ENCODE measurements around the gene CDK5RAP3.

CDK5RAP3 gene

DNA sequence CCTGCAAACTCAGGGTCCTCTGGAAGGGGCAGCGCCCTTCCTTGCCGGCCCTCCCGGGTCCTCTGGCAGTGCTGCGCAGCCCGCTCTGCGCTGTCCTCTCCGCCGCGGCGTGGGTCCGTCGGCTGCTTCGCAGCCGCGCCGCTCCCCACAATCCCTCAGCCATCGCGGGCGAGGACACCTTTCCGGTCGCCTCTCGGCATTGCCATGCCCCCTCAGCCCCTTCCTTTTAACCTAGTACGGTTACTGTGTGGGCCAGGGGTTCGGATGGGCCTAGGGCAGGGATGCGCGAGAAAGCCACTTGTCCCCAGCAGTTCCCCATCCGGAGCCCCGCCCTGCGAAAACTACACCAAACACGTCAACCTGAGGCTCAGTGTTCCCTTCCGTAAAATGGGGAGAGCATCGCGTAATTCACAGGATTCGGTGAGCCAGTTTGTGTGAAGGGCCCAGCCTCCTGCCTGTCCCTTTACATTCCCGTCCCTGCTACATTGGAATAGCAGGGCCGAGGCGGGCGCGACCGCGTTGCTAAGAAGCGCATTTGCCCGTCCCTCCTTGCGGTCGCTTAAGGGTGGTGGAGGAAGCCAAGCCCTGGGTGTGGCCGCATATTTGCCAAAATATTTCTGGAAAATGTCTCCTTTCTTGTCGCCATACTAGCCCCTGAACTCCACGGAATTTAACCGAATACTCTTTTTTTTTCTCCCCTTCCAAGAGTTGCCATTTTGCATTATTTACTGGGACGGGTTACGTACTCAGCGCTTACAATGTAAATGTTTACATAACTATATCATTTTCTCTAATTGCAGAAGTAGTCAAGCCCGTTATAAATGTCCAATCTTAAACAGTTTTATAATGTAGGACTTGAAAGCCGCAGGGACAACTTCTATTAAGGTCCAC is 53.5 kb downstream of the CDK5RAP3 start:
- DNase-seq (ENCODE audit: low spot score): peak; percentile 77

DNA sequence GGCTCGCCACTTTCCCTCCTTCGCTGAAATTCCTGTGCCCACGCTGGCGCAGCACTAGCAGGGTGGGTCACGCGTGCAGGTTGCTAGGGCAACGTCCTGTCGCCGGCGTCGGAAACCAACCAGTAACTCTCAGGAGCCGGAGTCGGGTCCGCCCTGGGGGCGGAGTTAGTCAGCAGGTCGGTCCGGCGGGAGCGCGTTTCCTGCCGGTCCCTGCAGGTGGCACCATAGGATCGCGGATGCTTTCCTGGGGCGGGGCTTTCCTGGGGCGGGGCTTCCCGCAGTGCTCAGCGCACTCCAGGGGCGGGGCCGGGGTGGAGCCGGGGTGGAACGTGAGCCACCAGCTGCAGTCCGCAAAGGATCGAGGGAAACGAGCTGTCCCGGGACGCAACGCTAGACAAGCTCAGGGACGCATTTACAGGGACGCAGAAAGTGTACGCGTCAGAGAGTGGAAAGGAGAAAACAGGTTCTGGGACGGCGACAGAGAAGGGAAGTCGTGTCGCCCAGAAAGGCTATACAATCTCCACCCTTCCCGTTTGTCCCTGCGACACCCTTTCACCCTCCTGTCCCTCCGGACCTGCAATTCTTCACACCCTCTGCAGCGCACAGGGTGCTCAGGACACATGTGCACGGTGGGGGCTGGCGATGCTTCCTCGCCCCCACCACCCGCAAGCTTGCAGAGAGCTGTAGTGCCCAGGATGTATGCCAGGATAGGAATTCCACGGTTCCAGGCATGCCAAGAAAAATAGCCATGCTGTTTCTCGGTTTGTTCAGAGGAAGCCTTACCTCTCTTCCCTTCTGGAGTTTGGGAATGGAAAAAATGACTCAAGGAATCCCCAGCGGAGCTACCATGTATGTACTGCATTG is 54.4 kb downstream of the CDK5RAP3 start:
- peak; percentile 97 for DNase-seq (ENCODE audit: low spot score)

GRCh38 chr17:48025904-48026501 is 55.1 kb downstream of the CDK5RAP3 start:
- no peak for DNase-seq (ENCODE audit: low spot score)

DNA sequence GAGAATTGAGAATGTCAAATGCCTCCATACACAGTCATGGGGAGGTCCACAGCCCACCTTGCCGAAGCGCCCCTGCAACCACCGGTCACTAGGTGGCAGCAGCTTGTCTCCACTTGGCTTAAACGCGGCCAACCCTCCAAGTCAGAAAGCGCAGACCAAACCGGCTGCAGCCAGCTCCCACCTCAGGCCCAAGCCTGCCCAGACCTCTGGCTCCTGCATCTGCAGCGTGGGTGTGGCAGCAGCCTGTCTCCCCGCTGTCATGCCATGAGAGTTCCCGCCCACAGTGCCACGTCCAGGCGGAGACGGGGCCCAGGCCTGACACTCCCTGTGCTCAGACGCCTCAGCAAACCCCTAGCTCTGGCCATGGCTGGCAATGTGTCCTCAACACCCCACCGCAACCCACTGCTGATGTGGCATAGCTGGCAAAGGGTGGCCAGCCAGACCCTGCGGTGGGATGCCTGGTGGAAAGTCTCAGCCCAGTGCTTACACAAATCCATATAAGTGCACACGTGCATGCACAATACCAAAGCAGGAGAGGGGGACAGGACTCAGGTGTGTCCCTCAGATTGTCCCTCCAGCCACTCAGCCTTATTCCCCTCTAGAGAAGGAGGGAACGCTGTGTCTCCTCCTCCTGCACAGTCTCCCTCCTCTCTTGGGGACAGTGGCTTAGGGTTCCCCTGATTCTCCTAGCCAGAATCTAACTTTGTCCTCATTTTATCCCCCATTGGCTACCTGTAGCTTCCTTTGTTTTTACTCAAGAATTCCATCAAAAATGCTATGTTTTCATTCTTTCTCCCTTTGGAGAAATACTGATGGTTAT is 55.8 kb downstream of the CDK5RAP3 start:
- peak; percentile 76 for DNase-seq (ENCODE audit: low spot score)

GRCh38 chr17:48027322-48027981 is 56.5 kb downstream of the CDK5RAP3 start:
- no peak for DNase-seq (ENCODE audit: low spot score)

DNA sequence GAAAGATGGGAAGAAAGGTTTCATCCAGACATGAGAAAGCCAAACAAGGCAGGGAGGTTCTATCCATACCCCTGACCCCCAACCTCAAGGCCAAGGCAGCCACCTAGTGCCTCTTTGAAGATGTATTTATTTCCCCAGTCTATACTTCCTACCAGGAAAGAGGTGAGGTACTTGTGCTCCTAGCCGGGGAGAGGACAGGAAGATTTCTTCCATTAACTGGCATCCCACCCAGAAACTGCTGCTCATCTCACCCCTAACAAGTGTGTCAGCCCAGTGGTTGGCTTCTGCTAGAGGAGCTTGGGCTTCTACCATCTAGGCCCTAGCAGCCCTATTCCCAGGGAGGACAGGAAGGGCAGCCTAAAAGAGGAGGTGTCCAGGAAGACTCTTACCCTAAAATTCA is 57.8 kb downstream of the CDK5RAP3 start:
- DNase-seq (ENCODE audit: low spot score): no peak

DNA sequence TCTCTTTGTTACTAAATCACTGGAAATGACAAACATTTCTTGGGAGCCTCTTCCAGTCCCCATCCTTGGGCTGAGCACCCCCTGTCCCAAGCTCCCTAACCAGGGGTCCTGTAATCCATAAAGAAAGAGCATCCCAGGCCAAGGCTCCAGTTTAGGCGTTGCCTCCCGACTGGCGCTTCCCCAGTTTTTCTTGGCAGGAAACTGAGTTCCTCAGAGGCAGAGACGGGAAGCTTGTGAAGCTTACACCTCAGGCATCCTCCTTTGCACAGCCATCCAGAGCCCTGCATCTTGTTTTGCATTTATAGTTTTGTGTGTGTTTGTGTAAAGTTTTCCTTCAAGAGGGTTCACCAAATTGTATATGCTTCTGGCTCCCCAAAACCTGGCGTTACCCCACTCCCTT is 59.6 kb downstream of the CDK5RAP3 start:
- no peak for DNase-seq (ENCODE audit: low spot score)

All from hematopoietic multipotent progenitor cell treated with erythropoietin and hydrocortisone succinate and interleukin-3 and kit ligand, for 15 days (in vitro differentiated cells).